ENCODE measurements around the gene GNL2. TPM values are rescaled to one million over a fixed set of nuclear protein-coding genes. Genes with fewer than 3 reads are reported as not detected.

The GNL2 gene
- total RNA-seq, 1 experiment from 2014 or later = 56.2 TPM

- Histone ChIP-seq H3K4me1 (ENCODE audit: low read length) (no peaks in the 10 kb centered on the region), H3K9ac (ENCODE audit: low read length) (no peak overlapping the region), H3K27me3 (ENCODE audit: low read length) (no peaks in the 10 kb centered on the region), H3K4me3 (ENCODE audit: low read length) (no peak overlapping the region), H4K20me1 (ENCODE audit: insufficient read depth, low read depth, low read length) (no peaks in the 10 kb centered on the region), H3K27ac (ENCODE audit: low read length) (no peak overlapping the region), H3K36me3 (ENCODE audit: insufficient read depth, low read length) (no peaks in the 10 kb centered on the region), H3K79me2 (ENCODE audit: low read length) (no peaks in the 10 kb centered on the region), H2AFZ (ENCODE audit: low read length) (no peak overlapping the region), H3K9me3 (ENCODE audit: low read length) (no peaks in the 10 kb centered on the region), H3K4me2 (ENCODE audit: low read depth, low read length, poor library complexity, severe bottlenecking) (no peak overlapping the region), H3K9me2 (replicated peaks; ENCODE audit: insufficient read depth, low read length) (no peaks in the 10 kb centered on the region)
- no peak for DNase-seq
Observed at GRCh38 chr1:37616330-37616729, 20.6 kb upstream of the GNL2 start.

GRCh38 chr1:37614105-37614504, 18.4 kb upstream of the GNL2 start:
- Histone ChIP-seq H3K9ac (ENCODE audit: low read length) (no peak overlapping the region), H2AFZ (ENCODE audit: low read length) (no peak overlapping the region), H3K9me2 (replicated peaks; ENCODE audit: insufficient read depth, low read length) (no peaks in the 10 kb centered on the region), H3K4me1 (ENCODE audit: low read length) (no peaks in the 10 kb centered on the region), H3K36me3 (ENCODE audit: insufficient read depth, low read length) (no peaks in the 10 kb centered on the region), H3K27me3 (ENCODE audit: low read length) (no peaks in the 10 kb centered on the region), H3K9me3 (ENCODE audit: low read length) (no peaks in the 10 kb centered on the region), H4K20me1 (ENCODE audit: insufficient read depth, low read depth, low read length) (no peaks in the 10 kb centered on the region), H3K4me2 (ENCODE audit: low read depth, low read length, poor library complexity, severe bottlenecking) (no peak overlapping the region), H3K27ac (ENCODE audit: low read length) (no peak overlapping the region), H3K4me3 (ENCODE audit: low read length) (no peak overlapping the region), H3K79me2 (ENCODE audit: low read length) (no peaks in the 10 kb centered on the region)
- no peak for DNase-seq

GRCh38 chr1:37612186-37612585, 16.4 kb upstream of the GNL2 start:
- Histone ChIP-seq H3K36me3 (ENCODE audit: insufficient read depth, low read length) (no peaks in the 10 kb centered on the region), H3K4me3 (ENCODE audit: low read length) (no peak overlapping the region), H3K27me3 (ENCODE audit: low read length) (no peaks in the 10 kb centered on the region), H3K27ac (ENCODE audit: low read length) (no peak overlapping the region), H3K4me1 (ENCODE audit: low read length) (no peaks in the 10 kb centered on the region), H3K9me3 (ENCODE audit: low read length) (no peaks in the 10 kb centered on the region), H3K4me2 (ENCODE audit: low read depth, low read length, poor library complexity, severe bottlenecking) (no peak overlapping the region), H3K9me2 (replicated peaks; ENCODE audit: insufficient read depth, low read length) (no peaks in the 10 kb centered on the region), H3K9ac (ENCODE audit: low read length) (no peak overlapping the region), H4K20me1 (ENCODE audit: insufficient read depth, low read depth, low read length) (no peaks in the 10 kb centered on the region), H3K79me2 (ENCODE audit: low read length) (no peaks in the 10 kb centered on the region), H2AFZ (ENCODE audit: low read length) (no peak overlapping the region)
- no peak for DNase-seq

GRCh38 chr1:37609994-37610393, 14.3 kb upstream of the GNL2 start:
- no peak overlapping the region for H3K4me2 ChIP-seq (ENCODE audit: low read depth, low read length, poor library complexity, severe bottlenecking)
- H3K27me3 ChIP-seq (ENCODE audit: low read length) = no peaks in the 10 kb centered on the region
- no peak overlapping the region for H3K27ac ChIP-seq (ENCODE audit: low read length)
- no peaks in the 10 kb centered on the region for H3K79me2 ChIP-seq (ENCODE audit: low read length)
- H3K9me2 ChIP-seq (replicated peaks; ENCODE audit: insufficient read depth, low read length) = no peaks in the 10 kb centered on the region
- H3K36me3 ChIP-seq (ENCODE audit: insufficient read depth, low read length) = no peaks in the 10 kb centered on the region
- no peak overlapping the region for H3K4me3 ChIP-seq (ENCODE audit: low read length)
- no peak overlapping the region for H3K9ac ChIP-seq (ENCODE audit: low read length)
- H3K4me1 ChIP-seq (ENCODE audit: low read length) = no peaks in the 10 kb centered on the region
- H2AFZ ChIP-seq (ENCODE audit: low read length) = no peak overlapping the region
- no peak for DNase-seq
- no peaks in the 10 kb centered on the region for H3K9me3 ChIP-seq (ENCODE audit: low read length)
- H4K20me1 ChIP-seq (ENCODE audit: insufficient read depth, low read depth, low read length) = no peaks in the 10 kb centered on the region

- H3K36me3 ChIP-seq (ENCODE audit: insufficient read depth, low read length) = no peaks in the 10 kb centered on the region
- no peak overlapping the region for H3K9ac ChIP-seq (ENCODE audit: low read length)
- H3K4me3 ChIP-seq (ENCODE audit: low read length) = no peak overlapping the region
- H3K9me2 ChIP-seq (replicated peaks; ENCODE audit: insufficient read depth, low read length) = no peaks in the 10 kb centered on the region
- no peak overlapping the region for H3K4me2 ChIP-seq (ENCODE audit: low read depth, low read length, poor library complexity, severe bottlenecking)
- no peak for DNase-seq
- no peak overlapping the region for H2AFZ ChIP-seq (ENCODE audit: low read length)
- H3K4me1 ChIP-seq (ENCODE audit: low read length) = no peaks in the 10 kb centered on the region
- H3K27me3 ChIP-seq (ENCODE audit: low read length) = no peaks in the 10 kb centered on the region
- no peak overlapping the region for H3K27ac ChIP-seq (ENCODE audit: low read length)
- no peaks in the 10 kb centered on the region for H4K20me1 ChIP-seq (ENCODE audit: insufficient read depth, low read depth, low read length)
- H3K79me2 ChIP-seq (ENCODE audit: low read length) = no peaks in the 10 kb centered on the region
- no peaks in the 10 kb centered on the region for H3K9me3 ChIP-seq (ENCODE audit: low read length)
Observed at GRCh38 chr1:37609002-37609401, 13.3 kb upstream of the GNL2 start.

GRCh38 chr1:37606481-37607263, 10.9 kb upstream of the GNL2 start:
- peaks cover 3% of the 10 kb centered on the region; the same call in 1 of the 2 replicates for H3K4me1 ChIP-seq (ENCODE audit: low read length)
- no peak overlapping the region for H2AFZ ChIP-seq (ENCODE audit: low read length)

GRCh38 chr1:37605806-37606474, 10.2 kb upstream of the GNL2 start:
- Histone ChIP-seq H3K36me3 (ENCODE audit: insufficient read depth, low read length) (no peaks in the 10 kb centered on the region), H3K4me2 (ENCODE audit: low read depth, low read length, poor library complexity, severe bottlenecking) (no peak overlapping the region), H3K9ac (ENCODE audit: low read length) (no peak overlapping the region), H3K27ac (ENCODE audit: low read length) (no peak overlapping the region), H3K79me2 (ENCODE audit: low read length) (no peaks in the 10 kb centered on the region), H3K9me3 (ENCODE audit: low read length) (no peaks in the 10 kb centered on the region), H3K4me1 (ENCODE audit: low read length) (peaks cover 3% of the 10 kb centered on the region; the same call in 1 of the 2 replicates), H3K27me3 (ENCODE audit: low read length) (no peaks in the 10 kb centered on the region), H3K4me3 (ENCODE audit: low read length) (no peak overlapping the region), H3K9me2 (replicated peaks; ENCODE audit: insufficient read depth, low read length) (no peaks in the 10 kb centered on the region), H2AFZ (ENCODE audit: low read length) (no peak overlapping the region), H4K20me1 (ENCODE audit: insufficient read depth, low read depth, low read length) (no peaks in the 10 kb centered on the region)
- DNase-seq = no peak

More at GRCh38 chr1:37606481-37607263, 10.9 kb upstream of the GNL2 start:
- DNase-seq = no peak
- no peaks in the 10 kb centered on the region for H3K36me3 ChIP-seq (ENCODE audit: insufficient read depth, low read length)
- H4K20me1 ChIP-seq (ENCODE audit: insufficient read depth, low read depth, low read length) = no peaks in the 10 kb centered on the region
- no peaks in the 10 kb centered on the region for H3K79me2 ChIP-seq (ENCODE audit: low read length)
- no peak overlapping the region for H3K4me3 ChIP-seq (ENCODE audit: low read length)
- no peaks in the 10 kb centered on the region for H3K9me2 ChIP-seq (replicated peaks; ENCODE audit: insufficient read depth, low read length)
- H3K27me3 ChIP-seq (ENCODE audit: low read length) = no peaks in the 10 kb centered on the region
- no peak overlapping the region for H3K27ac ChIP-seq (ENCODE audit: low read length)
- no peak overlapping the region for H3K9ac ChIP-seq (ENCODE audit: low read length)
- H3K4me2 ChIP-seq (ENCODE audit: low read depth, low read length, poor library complexity, severe bottlenecking) = no peak overlapping the region
- H3K9me3 ChIP-seq (ENCODE audit: low read length) = no peaks in the 10 kb centered on the region

GRCh38 chr1:37605061-37605650, 9.4 kb upstream of the GNL2 start:
- H3K9ac ChIP-seq (ENCODE audit: low read length) = no peak overlapping the region
- no peak overlapping the region for H3K27ac ChIP-seq (ENCODE audit: low read length)
- H3K79me2 ChIP-seq (ENCODE audit: low read length) = no peaks in the 10 kb centered on the region
- H3K4me1 ChIP-seq (ENCODE audit: low read length) = peaks cover 3% of the 10 kb centered on the region; the same call in 1 of the 2 replicates
- no peak overlapping the region for H2AFZ ChIP-seq (ENCODE audit: low read length)
- H3K4me2 ChIP-seq (ENCODE audit: low read depth, low read length, poor library complexity, severe bottlenecking) = no peak overlapping the region
- H4K20me1 ChIP-seq (ENCODE audit: insufficient read depth, low read depth, low read length) = no peaks in the 10 kb centered on the region
- no peaks in the 10 kb centered on the region for H3K9me2 ChIP-seq (replicated peaks; ENCODE audit: insufficient read depth, low read length)
- H3K27me3 ChIP-seq (ENCODE audit: low read length) = no peaks in the 10 kb centered on the region
- DNase-seq = no peak
- no peak overlapping the region for H3K4me3 ChIP-seq (ENCODE audit: low read length)
- H3K36me3 ChIP-seq (ENCODE audit: insufficient read depth, low read length) = no peaks in the 10 kb centered on the region
- no peaks in the 10 kb centered on the region for H3K9me3 ChIP-seq (ENCODE audit: low read length)
